Ishikawa (cell line): ENCODE measurements around the gene PKN2.

Source experiments
- CEBPB ChIP-seq: IDR thresholded peaks from 2 replicates; pipeline ENCODE4 v1.6.1; 2012
- CREB1 ChIP-seq: IDR thresholded peaks from 2 replicates; pipeline ENCODE4 v1.6.1; 2012; ENCODE audit warnings: low read depth
- EGR1 ChIP-seq: IDR thresholded peaks from 2 replicates; pipeline ENCODE4 v1.6.1; 2012
- EP300 ChIP-seq: IDR thresholded peaks from 2 replicates; pipeline ENCODE4 v1.6.1; 2012; ENCODE audit warnings: borderline replicate concordance
- FOXM1 ChIP-seq: IDR thresholded peaks from 2 replicates; pipeline ENCODE4 v1.6.1; 2012; ENCODE audit warnings: low read depth, borderline replicate concordance
- MAX ChIP-seq: IDR thresholded peaks from 2 replicates; pipeline ENCODE4 v1.6.1; 2012
- NFIC ChIP-seq: IDR thresholded peaks from 2 replicates; pipeline ENCODE4 v1.6.1; 2012
- RAD21 ChIP-seq: IDR thresholded peaks from 2 replicates; pipeline ENCODE4 v1.6.1; 2012; ENCODE audit warnings: low read depth
- REST ChIP-seq: IDR thresholded peaks from 2 replicates; pipeline ENCODE4 v1.6.1; 2012; ENCODE audit warnings: low read depth, mild to moderate bottlenecking
- TAF1 ChIP-seq: IDR thresholded peaks from 2 replicates; pipeline ENCODE4 v1.6.1; 2012; ENCODE audit warnings: low read depth, mild to moderate bottlenecking
- TCF12 ChIP-seq: IDR thresholded peaks from 2 replicates; pipeline ENCODE4 v1.6.1; 2012; ENCODE audit warnings: low read depth
- TEAD4 ChIP-seq: IDR thresholded peaks from 2 replicates; pipeline ENCODE4 v1.6.1; 2012
- USF1 ChIP-seq: IDR thresholded peaks from 2 replicates; pipeline ENCODE4 v1.6.1; 2012
- YY1 ChIP-seq: IDR thresholded peaks from 2 replicates; pipeline ENCODE4 v1.6.1; 2012; ENCODE audit warnings: low read depth
- ZBTB7A ChIP-seq: IDR thresholded peaks from 2 replicates; pipeline ENCODE4 v1.6.1; 2012; ENCODE audit warnings: low read depth

PKN2 gene

DNA sequence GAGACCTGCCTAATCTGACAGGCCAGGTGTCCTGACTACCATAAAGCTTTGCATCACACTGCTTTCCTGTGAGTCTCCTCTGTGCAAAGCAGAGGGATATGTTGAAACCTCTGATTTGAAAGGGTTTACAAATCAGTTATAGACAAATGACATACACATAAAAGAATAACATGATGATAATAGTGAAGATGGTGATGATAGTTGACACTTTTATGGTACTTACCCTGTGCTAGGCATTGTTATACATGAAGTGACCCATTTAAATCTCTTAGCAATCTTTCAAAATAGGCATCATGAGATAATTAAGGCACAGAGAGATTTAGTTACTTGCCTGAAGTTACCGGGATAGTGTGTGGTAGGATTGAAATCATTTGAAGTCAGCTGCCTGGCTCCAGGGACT is 34.1 kb upstream of the PKN2 start:
- TF ChIP-seq FOXM1 (no peak), RAD21 (no peak), EP300 (no peak), EGR1 (no peak), CREB1 (no peak), YY1 (no peak)

GRCh38 chr1:88650676-88651418 is 33.2 kb upstream of the PKN2 start:
- TF ChIP-seq TAF1 = no peak

GRCh38 chr1:88655140-88655539 is 28.9 kb upstream of the PKN2 start:
- no peak for TF ChIP-seq CREB1
- TF ChIP-seq EP300 = no peak
- TF ChIP-seq USF1 = no peak
- TF ChIP-seq MAX = no peak
- no peak for TF ChIP-seq ZBTB7A
- TF ChIP-seq CEBPB = no peak
- TF ChIP-seq REST = no peak
- TF ChIP-seq NFIC = no peak
- TF ChIP-seq TAF1 = no peak
- TF ChIP-seq RAD21 = no peak
- TF ChIP-seq TCF12 = no peak

DNA sequence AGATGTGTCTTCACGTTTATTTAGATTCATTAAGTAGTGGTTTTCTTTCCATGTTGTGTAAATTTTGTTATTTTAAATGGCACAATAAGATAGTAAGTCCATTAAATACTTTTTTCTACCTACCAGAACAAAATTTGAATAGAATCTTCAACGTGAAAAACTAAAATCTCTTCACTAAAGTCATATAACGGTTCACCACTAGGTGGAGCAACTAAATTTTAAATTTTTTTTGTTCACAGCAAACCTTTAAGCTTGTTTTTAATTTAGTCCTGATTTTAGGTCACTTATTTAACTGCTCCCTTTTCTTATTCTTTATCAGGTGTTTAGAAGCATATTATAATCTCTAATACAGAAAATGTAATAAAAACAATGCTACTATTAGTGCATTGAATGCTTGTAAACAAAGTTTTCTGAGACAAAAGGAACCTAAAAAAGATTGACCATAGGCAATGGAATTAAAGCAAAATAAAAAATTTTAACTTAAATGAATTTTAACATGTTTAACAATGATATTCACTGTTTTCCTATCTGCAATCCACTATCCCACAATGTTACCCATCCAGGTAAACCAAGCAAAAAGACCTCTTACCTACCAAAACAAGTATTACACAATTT is 28.3 kb upstream of the PKN2 start:
- TF ChIP-seq ZBTB7A (no peak), RAD21 (peak; percentile 43), TAF1 (no peak)

- no peak for TF ChIP-seq FOXM1
- TF ChIP-seq CREB1 = no peak
- TF ChIP-seq YY1 = no peak
- TF ChIP-seq TCF12 = no peak
- no peak for TF ChIP-seq EGR1
- TF ChIP-seq REST = no peak
- TF ChIP-seq EP300 = no peak
- no peak for TF ChIP-seq TAF1
These were observed 25.7 kb upstream of the PKN2 start for GRCh38 chr1:88658419-88658818.

DNA sequence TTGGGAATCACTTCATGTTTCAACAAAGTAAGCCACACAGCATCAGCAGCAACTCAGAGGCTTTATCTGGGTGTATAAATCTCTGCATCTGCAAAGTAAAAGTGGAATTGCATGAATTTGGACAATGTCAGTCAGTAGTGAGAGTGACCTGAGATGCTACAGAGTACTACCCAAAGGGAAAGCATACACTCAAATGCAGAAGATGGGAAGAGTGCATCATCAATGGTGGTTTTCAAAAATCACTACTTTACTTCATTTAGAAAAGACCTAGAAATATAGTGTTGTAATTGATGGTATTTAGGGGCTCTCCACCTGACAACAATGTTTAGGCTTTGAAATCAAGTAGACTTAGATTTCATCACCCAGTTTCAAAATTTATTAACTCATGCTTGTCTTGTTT is 24.5 kb upstream of the PKN2 start:
- TF ChIP-seq YY1 (no peak), CEBPB (no peak), TAF1 (no peak), TEAD4 (no peak), EGR1 (no peak), FOXM1 (no peak), REST (no peak), TCF12 (no peak), EP300 (no peak), NFIC (no peak), MAX (no peak), USF1 (no peak), CREB1 (no peak), ZBTB7A (no peak), RAD21 (no peak)
